Small intestine (tissue), 16 donors: ENCODE data around the gene IQCM. TPM values are rescaled to one million over a fixed set of nuclear protein-coding genes. Genes with fewer than 3 reads are reported as not detected.

ENCODE experiments used
- DNase-seq, 2 donors: peaks; one replicate each; pipeline versions ENCODE4 v3.0.0 to v3.0.0-alpha.2; 2013
- FAIRE-seq: peaks from 2 replicates; lab custom pipeline; 2012; peaks lifted over from hg19 to GRCh38; lab: Jason Lieb, UNC
- H3K27ac ChIP-seq, 3 donors: one replicate each; pipeline ENCODE4 v1.5.1; 2013; ENCODE audit warnings: low read length in 2 of 3, mild to moderate bottlenecking in 2 of 3, control low read depth in 1 of 3, inconsistent platforms in 1 of 3, low read depth in 1 of 3, moderate library complexity in 1 of 3
- H3K27me3 ChIP-seq, 3 donors: one replicate each; pipeline ENCODE4 v1.6.1; 2013; ENCODE audit warnings: low read length in 3 of 3, inconsistent platforms in 1 of 3; ENCODE audit not compliant: control insufficient read depth in 3 of 3, insufficient read depth in 3 of 3
- H3K36me3 ChIP-seq, 3 donors: one replicate each; pipeline ENCODE4 v1.6.1; 2013; ENCODE audit warnings: low read length in 3 of 3, inconsistent platforms in 1 of 3, low read depth in 1 of 3, mild to moderate bottlenecking in 1 of 3, moderate library complexity in 1 of 3; ENCODE audit not compliant: control insufficient read depth in 3 of 3, insufficient read depth in 2 of 3
- H3K4me1 ChIP-seq, 3 donors: one replicate each; pipeline ENCODE4 v1.6.1; 2013; ENCODE audit warnings: low read length in 2 of 3, inconsistent platforms in 1 of 3, low read depth in 1 of 3, mild to moderate bottlenecking in 1 of 3, moderate library complexity in 1 of 3; ENCODE audit not compliant: control insufficient read depth in 3 of 3, insufficient read depth in 2 of 3
- H3K4me3 ChIP-seq, 3 donors: one replicate each; pipeline ENCODE4 v1.5.1; 2013; ENCODE audit warnings: low read length in 3 of 3, control low read depth in 1 of 3, inconsistent platforms in 1 of 3, low read depth in 1 of 3, mild to moderate bottlenecking in 1 of 3, moderate library complexity in 1 of 3
- H3K9me3 ChIP-seq, 2 donors: one replicate each; pipeline ENCODE4 v1.6.1; 2013; ENCODE audit warnings: low read depth in 1 of 2, low read length in 1 of 2; ENCODE audit not compliant: control insufficient read depth in 2 of 2, insufficient read depth in 1 of 2
- WGBS, 3 donors: extraction: QIAGEN DNeasy Blood & Tissue Kit; methylation state at CpG; one replicate each; pipeline ENCODE4 v1.1.7; 2013; 5-methylcytosine and 5-hydroxymethylcytosine counted together
- long read RNA-seq, 10 donors: transcript quantifications; one replicate each; lab custom pipeline, GENCODE V29; 2026
- polyA plus RNA-seq, 4 donors: library from polyadenylated mRNA; stranded (reverse) in 3 of 4; unstranded in 1 of 4; fragments of 200-250 nt in 3 of 4; fragments of 120-200 nt in 1 of 4; gene quantifications; one replicate each; pipeline versions ENCODE4 v1.2.1 to v1.2.3, GENCODE V29; 2013
- donor health status: healthy with polysubstance abuse.
- donor health status: control.
- donor health status: control.
- donor health status: Bipolar disorder and iron deficiency.
- donor health status: healthy.

The IQCM gene, protein sequence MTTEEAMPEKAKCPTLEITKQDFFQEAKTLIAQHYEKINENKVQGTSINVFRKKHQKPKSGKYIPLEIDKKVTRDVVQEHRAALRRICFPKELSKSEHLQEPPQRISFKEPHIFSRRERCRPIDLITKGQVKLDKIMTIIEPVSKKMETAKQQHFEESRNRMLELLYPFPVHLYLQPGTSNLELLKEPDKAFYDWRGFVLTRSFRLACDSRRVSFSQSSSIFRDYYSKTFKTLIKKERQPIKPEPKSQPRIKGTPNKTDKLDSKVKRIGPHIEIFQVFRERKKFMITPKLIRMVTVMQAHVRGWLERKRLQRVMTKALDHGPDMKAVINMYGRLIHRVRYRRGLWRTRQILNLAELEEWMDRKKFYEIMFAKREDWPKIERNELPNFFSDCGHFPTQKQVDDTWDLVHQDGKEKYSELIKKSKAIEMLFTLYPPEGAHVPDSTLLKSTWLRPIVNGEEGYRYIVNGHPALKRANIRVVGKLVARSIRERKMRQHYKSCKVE
- under 1 TPM in 1 of 4 donors, not detected in 3; 0.38 TPM for polyA plus RNA-seq
- long read RNA-seq, donor 1 = 0 reads
- long read RNA-seq, donor 2 = 0 reads
- long read RNA-seq, donor 3 = 0 reads
- long read RNA-seq, donor 4 = 0 reads
- long read RNA-seq, donor 5 = 0 reads
- long read RNA-seq, donor 6 = 0 reads
- long read RNA-seq, donor 7 = 0 reads
- long read RNA-seq, donor 8 = 0 reads
- long read RNA-seq, donor 9 = 0 reads
- long read RNA-seq, donor 10 = 0 reads

DNA sequence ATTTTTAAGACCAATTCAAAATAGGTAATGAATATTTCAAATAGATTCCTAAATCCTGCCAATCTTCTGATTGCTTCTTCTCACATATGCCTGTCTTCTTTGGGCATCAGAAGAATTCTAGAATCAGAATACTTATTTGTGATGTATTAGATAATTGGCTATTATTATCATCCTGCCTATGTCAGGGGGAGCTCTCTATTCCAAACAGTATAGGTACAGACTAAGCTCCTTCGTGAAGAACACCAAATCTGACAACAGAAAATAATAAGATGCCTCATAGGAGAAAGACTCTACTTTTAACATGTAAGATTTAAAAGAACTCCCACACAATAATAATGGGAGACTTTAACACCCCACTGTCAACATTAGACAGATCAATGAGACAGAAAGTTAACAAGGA is at the start of gene IQCM:
IQCM (minus strand) TSS at position 101 of the 400 bp plus-strand sequence. CDS start 73,152 bp downstream, outside the sequence.
- no peaks in the 10 kb centered on the region for H3K9me3 ChIP-seq
- no peaks in the 10 kb centered on the region for H3K27me3 ChIP-seq
- no peak within 1 kb of the TSS for H3K4me3 ChIP-seq
- DNase-seq (no peak), FAIRE-seq (no peak)
- no peaks in the 10 kb centered on the region for H3K4me1 ChIP-seq
- 31 to 59% (median 43%) methylated on average over 1 of the region's 1 CpG for WGBS, 3 donors
- no peaks in the 10 kb centered on the region for H3K36me3 ChIP-seq
- H3K27ac ChIP-seq = no peak within 1 kb of the TSS

DNA sequence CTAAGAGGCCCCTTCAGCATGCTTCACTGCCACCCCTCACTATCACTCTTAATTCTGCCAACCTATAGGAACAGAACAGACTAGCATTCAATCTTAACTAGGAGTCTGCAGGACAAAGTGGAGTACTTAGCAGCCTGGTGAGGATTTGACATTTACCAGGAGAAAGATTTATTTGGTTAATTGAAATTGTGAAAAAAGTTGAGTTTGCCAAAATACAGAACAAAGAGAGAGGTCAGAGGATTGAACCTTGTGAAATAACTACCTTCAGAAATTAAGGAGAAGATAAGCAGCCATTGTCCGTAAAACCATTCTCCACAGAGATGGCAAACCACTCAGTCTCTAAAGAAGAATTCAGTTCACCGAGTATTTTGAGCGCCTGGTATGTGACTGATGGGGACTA is 41.8 kb upstream of the IQCM start:
- Histone ChIP-seq H3K9me3 (no peaks in the 10 kb centered on the region), H3K4me1 (no peaks in the 10 kb centered on the region), H3K27ac (no peak overlapping the region), H3K4me3 (no peak overlapping the region), H3K27me3 (no peaks in the 10 kb centered on the region), H3K36me3 (no peaks in the 10 kb centered on the region)
- DNase-seq (no peak), FAIRE-seq (no peak)
- WGBS, 3 donors = 88 to 92% (median 92%) methylated on average over 3 of the region's 3 CpGs

DNA sequence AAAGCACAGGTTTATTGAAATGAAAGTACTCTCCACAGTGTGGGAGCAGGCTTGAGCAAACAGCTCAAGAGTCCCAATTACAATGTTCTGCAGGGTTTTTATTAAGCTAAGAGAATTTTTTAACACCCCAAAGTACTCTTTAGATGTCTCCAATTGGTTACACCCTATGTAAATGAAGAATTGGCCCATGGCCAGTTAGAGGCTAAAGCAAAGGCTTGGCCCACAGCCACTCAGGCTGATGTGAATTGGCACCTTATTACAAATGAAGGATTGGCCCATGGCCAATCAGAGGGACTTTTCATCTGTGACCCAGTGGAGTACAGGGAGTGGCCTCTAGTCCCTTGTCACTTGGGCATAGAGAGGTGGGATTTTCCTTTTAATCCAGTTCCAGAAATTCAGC is 30.1 kb upstream of the IQCM start:
- Histone ChIP-seq H3K27ac (no peak overlapping the region), H3K27me3 (no peaks in the 10 kb centered on the region), H3K4me1 (no peaks in the 10 kb centered on the region), H3K4me3 (no peak overlapping the region), H3K9me3 (no peaks in the 10 kb centered on the region), H3K36me3 (no peaks in the 10 kb centered on the region)
- DNase-seq (no peak), FAIRE-seq (no peak)

DNA sequence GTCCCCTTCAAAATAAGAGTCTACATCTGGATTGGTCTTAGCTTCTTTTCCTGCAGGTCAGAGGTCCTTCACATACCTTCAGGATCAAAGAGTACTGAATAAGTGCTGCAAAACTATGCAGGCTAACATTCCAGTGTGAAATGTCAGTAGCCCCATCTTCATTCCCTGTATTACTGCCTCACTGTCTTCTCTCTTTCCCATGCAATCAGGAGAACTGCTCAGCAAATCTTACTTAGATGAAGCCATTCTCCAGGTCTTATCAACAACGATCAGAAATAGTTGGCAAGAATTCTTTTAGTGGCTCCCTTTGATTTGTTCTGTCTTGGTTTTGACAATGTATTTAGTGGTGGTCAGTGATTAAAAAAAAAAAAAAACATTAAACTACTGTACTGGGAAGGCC is 26.0 kb upstream of the IQCM start:
- no peaks in the 10 kb centered on the region for H3K36me3 ChIP-seq
- 63 to 84% (median 77%) methylated on average over 1 of the region's 1 CpG for WGBS, 3 donors
- H3K4me1 ChIP-seq = no peaks in the 10 kb centered on the region
- DNase-seq (no peak), FAIRE-seq (no peak)
- no peaks in the 10 kb centered on the region for H3K27me3 ChIP-seq
- H3K9me3 ChIP-seq = no peaks in the 10 kb centered on the region
- H3K27ac ChIP-seq = no peak overlapping the region
- H3K4me3 ChIP-seq = no peak overlapping the region

DNA sequence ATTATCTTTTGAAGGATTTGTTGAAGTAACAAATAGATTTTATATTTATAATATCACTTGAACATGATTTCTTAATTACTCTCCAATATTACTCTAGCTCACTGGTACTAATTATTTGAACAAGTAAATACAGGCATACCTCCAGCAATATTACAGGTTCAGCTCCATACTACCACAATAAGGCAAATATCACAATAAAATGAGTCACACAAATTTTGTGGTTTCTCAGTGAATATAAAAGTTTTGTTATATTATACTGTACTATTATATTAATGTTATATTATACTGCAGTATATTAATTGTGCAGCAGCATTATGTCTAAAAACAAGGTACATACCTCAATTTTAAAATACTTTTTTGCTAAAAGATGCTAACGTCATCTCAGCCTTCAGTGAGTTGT is 22.4 kb upstream of the IQCM start:
- FAIRE-seq = no peak
- Histone ChIP-seq H3K4me1 (no peaks in the 10 kb centered on the region), H3K36me3 (no peaks in the 10 kb centered on the region), H3K4me3 (no peak overlapping the region), H3K27me3 (no peaks in the 10 kb centered on the region), H3K27ac (no peak overlapping the region), H3K9me3 (peaks cover 0 to 2% of the 10 kb centered on the region in 2 donors)
- no peak for DNase-seq
- 81 to 84% (median 81%) methylated on average over 1 of the region's 1 CpG for WGBS, 3 donors

DNA sequence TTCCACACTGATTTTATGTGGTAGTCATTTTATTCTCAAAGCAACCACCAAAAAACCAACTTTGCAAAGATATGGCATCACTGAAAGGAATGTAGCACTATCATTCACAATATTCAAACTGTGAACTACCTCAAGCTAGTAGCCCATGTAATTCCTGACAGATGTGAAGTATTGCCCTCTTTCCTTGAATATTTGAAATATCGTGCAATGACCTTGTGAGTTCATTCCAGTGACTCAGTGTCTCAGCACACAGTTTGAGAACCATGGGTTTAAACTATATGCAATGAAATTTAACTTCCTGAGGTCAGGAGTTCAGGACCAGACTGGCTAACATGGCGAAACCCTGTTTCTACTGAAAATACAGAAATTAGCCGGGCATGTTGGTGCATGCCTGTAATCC is 20.9 kb upstream of the IQCM start:
- FAIRE-seq (no peak), DNase-seq (no peak)
- Histone ChIP-seq H3K4me1 (no peaks in the 10 kb centered on the region), H3K36me3 (no peaks in the 10 kb centered on the region), H3K27me3 (no peaks in the 10 kb centered on the region), H3K4me3 (no peak overlapping the region), H3K9me3 (peaks cover 0 to 2% of the 10 kb centered on the region in 2 donors), H3K27ac (no peak overlapping the region)
- WGBS, 3 donors = 81 to 88% (median 84%) methylated on average over 3 of the region's 3 CpGs

DNA sequence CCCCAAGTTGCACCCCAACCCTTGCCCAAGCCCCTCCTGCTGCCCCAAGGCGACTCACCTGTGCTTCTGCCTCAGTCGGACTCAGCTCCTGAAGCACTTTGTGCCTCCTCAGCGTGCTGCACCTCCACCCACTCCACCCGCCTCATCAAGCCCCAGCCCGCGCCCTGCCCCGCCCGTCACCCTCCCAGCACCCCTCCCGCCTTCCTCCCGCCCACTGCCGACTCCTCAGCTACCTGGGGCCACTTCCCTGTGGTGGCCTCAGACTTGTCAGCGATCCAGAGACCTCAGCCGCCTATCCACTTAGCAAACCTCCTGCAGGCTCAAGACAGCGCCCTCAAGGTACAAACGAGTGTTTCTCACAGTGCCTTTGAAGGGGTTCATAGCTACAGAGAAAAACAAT is 19.6 kb upstream of the IQCM start:
- Histone ChIP-seq H3K27ac (no peak overlapping the region), H3K27me3 (no peaks in the 10 kb centered on the region), H3K9me3 (peaks cover 0 to 2% of the 10 kb centered on the region in 2 donors), H3K4me1 (no peaks in the 10 kb centered on the region), H3K4me3 (no peak overlapping the region), H3K36me3 (no peaks in the 10 kb centered on the region)
- no peak for DNase-seq
- WGBS, 3 donors = 72 to 87% (median 73%) methylated on average over 15 of the region's 15 CpGs
- no peak for FAIRE-seq

DNA sequence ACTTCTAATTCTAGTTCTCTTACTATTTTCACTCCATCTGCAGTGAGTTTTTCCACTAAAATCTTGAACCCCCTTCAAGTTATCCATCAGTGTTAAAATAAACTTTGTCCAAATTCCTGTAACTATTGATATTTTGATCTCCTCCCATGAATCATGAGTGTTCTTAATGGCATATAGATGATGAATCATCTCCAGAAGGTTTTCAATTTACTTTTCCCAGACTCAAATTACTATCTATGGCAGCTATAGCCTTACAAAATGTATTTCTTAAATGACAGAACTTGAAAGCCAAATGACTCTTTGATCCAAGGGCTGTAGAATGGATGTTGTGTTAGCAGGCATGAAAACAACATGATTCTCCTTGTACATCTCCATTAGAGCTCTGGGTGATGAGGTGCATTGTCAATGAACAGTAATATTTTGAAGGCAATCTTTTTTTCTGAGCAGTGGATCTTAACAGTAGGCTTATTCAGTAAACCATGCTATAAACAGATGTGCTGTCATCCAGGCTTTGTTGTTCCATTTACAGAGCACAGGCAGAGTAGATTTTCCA is 16.1 kb upstream of the IQCM start:
- Histone ChIP-seq H3K4me1 (no peaks in the 10 kb centered on the region), H3K27me3 (no peaks in the 10 kb centered on the region), H3K4me3 (no peak overlapping the region), H3K36me3 (no peaks in the 10 kb centered on the region), H3K9me3 (peaks cover 0 to 2% of the 10 kb centered on the region in 2 donors), H3K27ac (no peak overlapping the region)
- DNase-seq = no peak
- FAIRE-seq = no peak
